A549 (cell line): ENCODE results near the gene GZMM. TPM values are rescaled to one million over a fixed set of nuclear protein-coding genes. Genes with fewer than 3 reads are reported as not detected.
A peak's percentile ranks its signal among the peaks of the same experiment; 100 is the strongest.

ENCODE experiments used
- ATAC-seq, 2 experiments: fragments of 200-7000 bp in 1 of 2; fragments of >200 bp in 1 of 2; cut with Nextera tagmentation in 1 of 2; cut with Tn5 transposase in 1 of 2; 3 replicates each; pipeline versions ENCODE4 v1.8.0 to v1.9.1; 2018 to 2020; ENCODE audit warnings: mild to moderate bottlenecking in 1 of 2, moderate library complexity in 1 of 2
- CTCF ChIA-PET: fragments of 300-600 bp; sonication (Branson Sonifier 250); formaldehyde crosslinking; extraction: SDS; loops from one replicate; lab custom pipeline; 2021; ENCODE audit warnings: antibody characterized with exemption, inconsistent platforms; lab: Yijun Ruan, JAX
- POLR2A ChIA-PET: fragments of 350-600 bp; formaldehyde crosslinking; extraction: SDS; loops from one replicate; lab custom pipeline; 2021; ENCODE audit warnings: antibody characterized with exemption, inconsistent platforms; lab: Yijun Ruan, JAX
- DNase-seq, 2 experiments: peaks; one replicate each; pipeline versions ENCODE4 v3.0.0 to v3.0.0-alpha.2; 2011 to 2016; ENCODE audit warnings: low read depth in 1 of 2, low spot score in 1 of 2
- FAIRE-seq: peaks from 2 replicates; lab custom pipeline; 2011; peaks lifted over from hg19 to GRCh38; lab: Jason Lieb, UNC
- H3K27ac ChIP-seq, 2 experiments: fragments of >200 bp; sonication (Bioruptor Twin); formaldehyde crosslinking; 3 replicates each; pipeline ENCODE4 v1.5.1; 2016 to 2017
- H3K4me1 ChIP-seq: fragments of >200 bp; sonication (Bioruptor Twin); formaldehyde crosslinking; 3 replicates; pipeline ENCODE4 v1.6.1; 2016
- H3K4me2 ChIP-seq: fragments of >200 bp; sonication (Bioruptor Twin); formaldehyde crosslinking; 3 replicates; pipeline ENCODE4 v1.6.1; 2016
- H3K4me3 ChIP-seq: fragments of >200 bp; sonication (Bioruptor Twin); formaldehyde crosslinking; 3 replicates; pipeline ENCODE4 v1.5.1; 2016
- H3K9me3 ChIP-seq: fragments of >200 bp; sonication (Bioruptor Twin); formaldehyde crosslinking; 3 replicates; pipeline ENCODE4 v1.6.1; 2016
- CTCF ChIP-seq: fragments of >200 bp; sonication (Bioruptor Twin); formaldehyde crosslinking; IDR thresholded peaks from 3 replicates; pipeline ENCODE4 v1.5.1; 2016
- ELK1 ChIP-seq: fragments of 150-350 bp; IDR thresholded peaks from 2 replicates; pipeline ENCODE4 v1.6.1; 2014; ENCODE audit warnings: low read depth, mild to moderate bottlenecking, low read length
- HEYL ChIP-seq: fragments of 250-450 bp; sonication (Bioruptor Pico); IDR thresholded peaks from 2 replicates; pipeline ENCODE4 v1.8.0; 2021; ENCODE audit warnings: mild to moderate bottlenecking, moderate library complexity
- KDM1A ChIP-seq: fragments of 200-600 bp; sonication (generic); IDR thresholded peaks from 2 replicates; pipeline ENCODE4 v1.6.1; 2016; ENCODE audit warnings: low read depth, mild to moderate bottlenecking
- MYC ChIP-seq: IDR thresholded peaks from 2 replicates; pipeline ENCODE4 v1.6.1; 2012; ENCODE audit warnings: mild to moderate bottlenecking, inconsistent platforms, low read length, improper control_type of control experiment, borderline replicate concordance
- WGBS: methylation state at CpG from one replicate; pipeline ENCODE4 v1.1.6; 2017; ENCODE audit errors: missing lambda C conversion rate; 5-methylcytosine and 5-hydroxymethylcytosine counted together
- polyA plus RNA-seq, 4 experiments: library from polyadenylated mRNA; depleted of rRNA in 3 of 4; stranded (reverse); fragments of >200 nt; fragmentation: RNase III in 1 of 4; extraction: RNeasy Plus Mini Kit Qiagen cat#74134 plus additional on column Dnase treatment in 1 of 4; gene quantifications; 2 replicates in 3 of 4; 3 replicates in 1 of 4; pipeline ENCODE4 v1.2.3, GENCODE V29; 2011 to 2017

Gene GZMM
- polyA plus RNA-seq, 2 of the 4 experiments (the other 2 are of a cell fraction) = not detected

GRCh38 chr19:597406-598315 lies 53.8 kb downstream of the GZMM start:
- CTCF ChIA-PET = interaction anchor here (0.7 to 5.1 kb wide), 2 partner anchors 11 to 1531 kb away, joined by 3 to 28 read pairs; no protein-coding TSS in a partner anchor
- FAIRE-seq = no peak

More at GRCh38 chr19:597406-598315, 53.8 kb downstream of the GZMM start:
- Histone ChIP-seq H3K27ac (no peak overlapping the region), H3K4me2 (no peak overlapping the region), H3K4me1 (no peaks in the 10 kb centered on the region; the same call in 2 of the 3 replicates), H3K9me3 (no peaks in the 10 kb centered on the region), H3K4me3 (no peak overlapping the region)
- ATAC-seq = no peak
- WGBS = 69% methylated on average over 10 of the region's 18 CpGs
- TF ChIP-seq MYC = no peak
- TF ChIP-seq ELK1 = peak; percentile 97
- peak; percentile 47; the same call in 1 of the 2 replicates for TF ChIP-seq KDM1A
- peak; percentile 18; the same call in 1 of the 3 replicates for TF ChIP-seq CTCF
- TF ChIP-seq HEYL (CRISPR knock-in tag) = peak; percentile 35; the same call in 1 of the 2 replicates
- POLR2A ChIA-PET = no interaction called here
- no peak for DNase-seq

Other genes with a start within 250 kb of the GZMM start
- gene MIER2, start 199.3 kb upstream of the GZMM start, polyA plus RNA-seq (2011; rRNA removed) = 8.8 and 15.2 TPM in 2 replicates
- 9.3 to 11.5 TPM (median 11.2 TPM) in 3 replicates for gene MIER2, start 199.3 kb upstream of the GZMM start, polyA plus RNA-seq (2017; fragmentation: RNase III; extraction: RNeasy Plus Mini Kit Qiagen cat#74134 plus additional on column Dnase treatment)
- 0.13 and 0.21 TPM in 2 replicates for gene C2CD4C, start 134.9 kb upstream of the GZMM start, polyA plus RNA-seq (2011; rRNA removed)
- 0.41 to 0.71 TPM (median 0.57 TPM) in 3 replicates for gene C2CD4C, start 134.9 kb upstream of the GZMM start, polyA plus RNA-seq (2017; fragmentation: RNase III; extraction: RNeasy Plus Mini Kit Qiagen cat#74134 plus additional on column Dnase treatment)
- 0.36 and 0.87 TPM in 2 replicates for gene SHC2, start 83.0 kb upstream of the GZMM start, polyA plus RNA-seq (2011; rRNA removed)
- 0.21 to 0.66 TPM (median 0.58 TPM) in 3 replicates for gene SHC2, start 83.0 kb upstream of the GZMM start, polyA plus RNA-seq (2017; fragmentation: RNase III; extraction: RNeasy Plus Mini Kit Qiagen cat#74134 plus additional on column Dnase treatment)
- 0.06 and 0.09 TPM in 2 replicates for gene MADCAM1, start 47.6 kb upstream of the GZMM start, polyA plus RNA-seq (2011; rRNA removed)
- 0.25 to 0.41 TPM (median 0.34 TPM) in 3 replicates for gene MADCAM1, start 47.6 kb upstream of the GZMM start, polyA plus RNA-seq (2017; fragmentation: RNase III; extraction: RNeasy Plus Mini Kit Qiagen cat#74134 plus additional on column Dnase treatment)
- 2.3 and 2.7 TPM in 2 replicates for gene TPGS1, start 36.6 kb upstream of the GZMM start, polyA plus RNA-seq (2011; rRNA removed)
- 12.5 to 13.8 TPM (median 13.1 TPM) in 3 replicates for gene TPGS1, start 36.6 kb upstream of the GZMM start, polyA plus RNA-seq (2017; fragmentation: RNase III; extraction: RNeasy Plus Mini Kit Qiagen cat#74134 plus additional on column Dnase treatment)
- gene CDC34, start 12.3 kb upstream of the GZMM start, polyA plus RNA-seq (2011; rRNA removed) = 36.9 and 37.4 TPM in 2 replicates
- gene CDC34, start 12.3 kb upstream of the GZMM start, polyA plus RNA-seq (2017; fragmentation: RNase III; extraction: RNeasy Plus Mini Kit Qiagen cat#74134 plus additional on column Dnase treatment) = 56.3 to 62.6 TPM (median 57.6 TPM) in 3 replicates
- gene BSG, start 28.5 kb downstream of the GZMM start, polyA plus RNA-seq (2011; rRNA removed) = 237 and 285 TPM in 2 replicates
- 528 to 583 TPM (median 579 TPM) in 3 replicates for gene BSG, start 28.5 kb downstream of the GZMM start, polyA plus RNA-seq (2017; fragmentation: RNase III; extraction: RNeasy Plus Mini Kit Qiagen cat#74134 plus additional on column Dnase treatment)
- 2.7 and 7.1 TPM in 2 replicates for gene HCN2, start 45.8 kb downstream of the GZMM start, polyA plus RNA-seq (2011; rRNA removed)
- gene HCN2, start 45.8 kb downstream of the GZMM start, polyA plus RNA-seq (2017; fragmentation: RNase III; extraction: RNeasy Plus Mini Kit Qiagen cat#74134 plus additional on column Dnase treatment) = 23.2 to 24.8 TPM (median 24.7 TPM) in 3 replicates
- 41.9 and 59.8 TPM in 2 replicates for gene POLRMT, start 89.5 kb downstream of the GZMM start, polyA plus RNA-seq (2011; rRNA removed)
- 65.0 to 68.8 TPM (median 66.5 TPM) in 3 replicates for gene POLRMT, start 89.5 kb downstream of the GZMM start, polyA plus RNA-seq (2017; fragmentation: RNase III; extraction: RNeasy Plus Mini Kit Qiagen cat#74134 plus additional on column Dnase treatment)
- 0.13 TPM in 1 of 2 replicates, not detected in the other for gene FGF22, start 95.8 kb downstream of the GZMM start, polyA plus RNA-seq (2011; rRNA removed)
- 0.79 to 1.1 TPM (median 1.0 TPM) in 3 replicates for gene FGF22, start 95.8 kb downstream of the GZMM start, polyA plus RNA-seq (2017; fragmentation: RNase III; extraction: RNeasy Plus Mini Kit Qiagen cat#74134 plus additional on column Dnase treatment)
- 3.1 and 4.9 TPM in 2 replicates for gene RNF126, start 119.2 kb downstream of the GZMM start, polyA plus RNA-seq (2011; rRNA removed)
- 35.0 to 36.3 TPM (median 35.4 TPM) in 3 replicates for gene RNF126, start 119.2 kb downstream of the GZMM start, polyA plus RNA-seq (2017; fragmentation: RNase III; extraction: RNeasy Plus Mini Kit Qiagen cat#74134 plus additional on column Dnase treatment)
- 45.5 and 58.1 TPM in 2 replicates for gene FSTL3, start 132.3 kb downstream of the GZMM start, polyA plus RNA-seq (2011; rRNA removed)
- 110 to 131 TPM (median 118 TPM) in 3 replicates for gene FSTL3, start 132.3 kb downstream of the GZMM start, polyA plus RNA-seq (2017; fragmentation: RNase III; extraction: RNeasy Plus Mini Kit Qiagen cat#74134 plus additional on column Dnase treatment)
- gene PRSS57, start 151.4 kb downstream of the GZMM start, polyA plus RNA-seq (2011; rRNA removed) = 0.10 TPM in 1 of 2 replicates, not detected in the other
- gene PRSS57, start 151.4 kb downstream of the GZMM start, polyA plus RNA-seq (2017; fragmentation: RNase III; extraction: RNeasy Plus Mini Kit Qiagen cat#74134 plus additional on column Dnase treatment) = not detected in 3 replicates
- gene PALM, start 164.9 kb downstream of the GZMM start, polyA plus RNA-seq (2011; rRNA removed) = 2.0 and 3.0 TPM in 2 replicates
- 11.4 to 17.5 TPM (median 15.7 TPM) in 3 replicates for gene PALM, start 164.9 kb downstream of the GZMM start, polyA plus RNA-seq (2017; fragmentation: RNase III; extraction: RNeasy Plus Mini Kit Qiagen cat#74134 plus additional on column Dnase treatment)
- 38.3 and 46.5 TPM in 2 replicates for gene MISP, start 207.1 kb downstream of the GZMM start, polyA plus RNA-seq (2011; rRNA removed)
- 56.9 to 62.7 TPM (median 61.4 TPM) in 3 replicates for gene MISP, start 207.1 kb downstream of the GZMM start, polyA plus RNA-seq (2017; fragmentation: RNase III; extraction: RNeasy Plus Mini Kit Qiagen cat#74134 plus additional on column Dnase treatment)